CD1c-positive myeloid dendritic cell (primary cell): ENCODE data around the gene KLHDC10.
"Not testable (repeated sequence)": the region's sequence is repeated elsewhere in the genome, so short reads cannot be mapped to it uniquely, and the experiment has no call there.

Experiments used
- DNase-seq: peaks from one replicate; pipeline ENCODE4 v3.0.0-alpha.2; 2016; ENCODE audit errors: extremely low spot score

KLHDC10 gene, protein sequence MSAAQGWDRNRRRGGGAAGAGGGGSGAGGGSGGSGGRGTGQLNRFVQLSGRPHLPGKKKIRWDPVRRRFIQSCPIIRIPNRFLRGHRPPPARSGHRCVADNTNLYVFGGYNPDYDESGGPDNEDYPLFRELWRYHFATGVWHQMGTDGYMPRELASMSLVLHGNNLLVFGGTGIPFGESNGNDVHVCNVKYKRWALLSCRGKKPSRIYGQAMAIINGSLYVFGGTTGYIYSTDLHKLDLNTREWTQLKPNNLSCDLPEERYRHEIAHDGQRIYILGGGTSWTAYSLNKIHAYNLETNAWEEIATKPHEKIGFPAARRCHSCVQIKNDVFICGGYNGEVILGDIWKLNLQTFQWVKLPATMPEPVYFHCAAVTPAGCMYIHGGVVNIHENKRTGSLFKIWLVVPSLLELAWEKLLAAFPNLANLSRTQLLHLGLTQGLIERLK

DNA sequence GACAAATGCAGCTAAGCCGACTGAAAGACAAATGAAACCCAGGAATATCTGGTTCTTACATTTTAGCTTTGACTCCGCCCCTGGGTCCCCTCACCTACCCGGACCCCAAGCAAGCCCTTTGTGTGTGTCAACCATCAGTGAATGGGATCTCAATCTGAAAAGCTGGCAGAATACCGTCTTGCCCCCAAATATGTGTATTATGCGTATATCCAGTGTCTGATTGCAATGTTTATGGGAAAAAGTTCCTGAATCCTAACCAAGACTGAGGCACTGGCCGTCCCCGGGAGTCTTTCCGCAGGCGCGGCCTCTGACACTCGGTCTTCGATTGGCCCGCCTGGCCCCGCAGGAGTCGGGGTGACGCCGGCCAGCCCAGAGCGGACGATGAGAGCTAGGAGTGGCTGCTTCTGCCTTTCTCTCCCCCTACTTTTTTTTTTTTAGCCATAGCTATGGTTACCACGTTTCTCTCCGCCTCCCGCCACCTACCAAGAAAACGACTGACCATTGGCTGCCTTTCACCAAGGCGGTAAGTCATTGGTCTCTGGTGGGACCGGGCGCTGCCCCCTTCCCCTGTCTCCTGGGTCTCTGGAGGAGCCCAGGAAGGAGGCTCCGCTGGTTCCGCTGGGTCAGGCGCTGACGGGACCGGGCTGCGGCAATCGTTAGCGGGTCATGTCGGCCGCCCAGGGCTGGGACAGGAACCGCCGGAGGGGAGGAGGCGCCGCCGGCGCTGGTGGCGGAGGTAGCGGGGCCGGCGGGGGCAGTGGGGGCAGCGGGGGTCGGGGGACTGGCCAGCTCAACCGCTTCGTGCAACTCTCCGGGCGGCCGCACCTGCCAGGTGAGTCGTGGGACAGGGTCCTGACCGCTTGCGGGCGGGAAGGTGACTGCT lies at the start of gene KLHDC10:
KLHDC10 (plus strand) TSS at position 557 of the 883 bp plus-strand sequence; CDS start at position 667, 110 bp downstream.
- DNase-seq: peak; percentile 99

DNA sequence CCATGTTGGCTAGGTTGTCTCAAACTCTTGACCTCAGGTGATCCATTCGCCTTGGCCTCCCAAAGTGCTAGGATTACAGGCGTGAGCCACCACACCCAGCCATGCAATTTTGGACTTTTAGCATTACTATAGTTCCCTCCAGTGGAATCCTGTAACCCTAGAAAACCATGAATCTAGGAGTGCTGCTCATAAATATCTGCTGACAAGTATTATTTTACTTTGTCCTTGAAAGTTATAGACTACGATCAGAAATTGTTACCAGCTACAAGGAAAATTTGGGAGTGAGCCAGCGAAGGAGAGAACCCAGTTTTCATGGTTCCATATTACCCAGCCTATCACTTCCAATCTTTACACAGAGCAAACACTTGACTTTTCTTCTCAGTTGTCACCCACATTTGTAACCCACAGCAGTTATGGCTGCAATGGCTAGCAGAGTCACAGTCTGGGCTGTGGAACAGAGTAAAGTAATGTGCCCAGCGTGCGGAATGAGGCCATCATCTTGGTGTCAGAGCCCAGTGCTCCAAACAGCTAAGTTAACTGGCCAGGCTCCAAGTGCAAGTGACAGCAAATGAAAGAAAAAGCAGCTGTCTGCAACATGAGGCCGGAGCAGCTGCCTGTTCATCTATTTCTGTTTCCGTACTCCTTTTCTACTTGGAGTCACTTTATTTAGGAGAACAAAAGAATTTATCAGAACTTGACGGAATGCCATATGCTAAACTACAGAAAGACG lies 49.1 kb upstream of the KLHDC10 start:
- DNase-seq: no peak

DNA sequence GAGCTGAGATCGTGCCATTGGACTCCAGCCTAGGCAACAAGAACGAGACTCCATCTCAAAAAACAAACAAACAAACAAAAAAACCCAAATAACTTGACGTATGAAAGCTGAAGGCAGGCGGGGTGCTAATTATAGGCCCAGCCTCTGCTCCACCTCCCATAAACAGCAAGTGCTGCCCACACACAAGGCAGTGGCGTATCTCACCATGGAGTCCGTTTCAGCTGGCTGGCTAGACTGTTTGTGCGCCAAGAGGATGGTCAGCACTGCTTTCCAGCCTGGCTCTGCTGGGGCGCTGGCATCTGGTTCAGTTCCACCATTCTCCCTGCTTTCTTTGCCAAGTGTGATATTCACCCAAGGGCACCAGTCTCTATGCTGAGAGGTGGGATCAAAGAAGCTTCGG lies 48.2 kb upstream of the KLHDC10 start:
- DNase-seq: no peak

DNA sequence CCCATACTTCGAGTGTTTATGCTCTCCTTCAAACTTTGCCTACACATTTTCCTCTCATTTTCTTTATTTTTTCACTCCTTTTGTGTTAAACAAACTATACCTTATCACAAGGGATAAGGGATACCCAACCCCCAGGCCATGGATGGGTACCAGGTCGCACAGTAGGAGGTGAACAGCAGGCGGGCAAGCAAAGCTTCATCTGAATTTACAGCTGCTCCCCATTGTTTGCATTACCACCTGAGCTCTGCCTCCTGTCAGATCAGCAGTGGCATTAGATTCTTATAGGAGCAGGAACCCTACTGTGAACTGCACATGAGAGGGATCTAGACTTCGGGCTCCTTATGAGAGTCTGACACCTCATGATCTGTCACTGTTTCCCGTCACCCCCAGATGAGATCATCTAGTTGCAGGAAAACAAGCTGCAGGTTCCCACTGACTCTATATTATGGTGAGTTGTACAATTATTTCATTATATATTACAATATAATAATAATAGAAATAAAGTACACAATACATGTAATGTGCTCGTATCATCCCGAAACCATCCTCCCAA lies 47.6 kb upstream of the KLHDC10 start:
- no peak for DNase-seq

DNA sequence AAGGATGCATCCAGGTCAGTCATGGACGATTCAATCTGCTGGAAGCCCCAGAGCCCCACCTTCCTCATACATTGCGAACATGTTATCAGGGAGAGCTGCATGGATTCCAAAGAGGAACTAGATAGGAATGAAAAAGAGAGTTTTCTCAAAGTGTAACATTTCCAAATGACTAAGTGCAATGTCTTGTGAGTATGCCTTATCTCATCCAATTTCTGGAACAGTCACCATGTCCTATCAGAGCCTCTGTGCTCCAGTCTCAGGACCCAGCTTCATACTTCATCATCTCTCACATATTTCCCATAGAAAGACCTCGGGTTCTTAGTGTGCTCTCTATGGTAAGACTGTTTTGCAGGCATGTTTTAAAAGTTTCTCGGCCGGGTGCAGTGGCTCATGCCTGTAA lies 45.9 kb upstream of the KLHDC10 start:
- no peak for DNase-seq

DNA sequence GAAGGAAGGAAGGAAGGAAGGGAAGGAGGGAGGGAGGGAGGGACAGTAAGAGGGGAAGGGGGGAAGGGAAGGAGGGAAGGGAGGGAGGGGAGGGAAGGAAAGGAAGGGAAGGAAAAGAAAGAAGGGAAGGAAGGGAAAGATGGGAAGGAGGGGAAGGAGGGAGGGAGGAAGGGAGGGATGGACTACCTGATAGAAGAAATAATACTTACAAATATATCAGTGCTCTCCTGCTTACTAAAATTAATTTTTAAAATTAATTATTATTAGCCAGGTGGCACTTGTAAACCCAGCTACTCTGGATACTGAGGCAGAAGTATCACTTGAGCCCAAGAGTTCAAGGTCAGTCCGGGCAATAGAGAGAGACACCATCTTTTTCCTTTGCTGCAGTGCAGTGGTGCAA lies 37.6 kb upstream of the KLHDC10 start:
- no peak for DNase-seq

DNA sequence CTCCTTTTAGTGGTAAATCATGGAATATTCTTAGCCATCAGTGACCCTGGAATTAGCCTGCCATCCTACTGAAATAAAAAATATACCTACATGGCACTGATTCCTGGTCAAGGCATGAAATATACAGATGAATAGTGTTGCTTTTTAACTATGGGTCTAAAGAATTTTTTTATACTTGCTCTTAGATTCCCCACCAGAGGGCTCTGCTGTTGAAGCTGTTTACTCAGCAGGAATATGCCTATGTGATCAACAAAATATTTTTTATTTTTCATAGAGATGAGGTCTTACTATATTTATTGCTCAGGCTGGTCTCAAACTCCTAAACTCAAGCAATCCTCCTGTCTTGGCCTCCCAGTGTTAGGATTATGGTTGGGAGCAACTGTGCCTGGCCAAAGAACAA lies 32.6 kb upstream of the KLHDC10 start:
- no peak for DNase-seq

DNA sequence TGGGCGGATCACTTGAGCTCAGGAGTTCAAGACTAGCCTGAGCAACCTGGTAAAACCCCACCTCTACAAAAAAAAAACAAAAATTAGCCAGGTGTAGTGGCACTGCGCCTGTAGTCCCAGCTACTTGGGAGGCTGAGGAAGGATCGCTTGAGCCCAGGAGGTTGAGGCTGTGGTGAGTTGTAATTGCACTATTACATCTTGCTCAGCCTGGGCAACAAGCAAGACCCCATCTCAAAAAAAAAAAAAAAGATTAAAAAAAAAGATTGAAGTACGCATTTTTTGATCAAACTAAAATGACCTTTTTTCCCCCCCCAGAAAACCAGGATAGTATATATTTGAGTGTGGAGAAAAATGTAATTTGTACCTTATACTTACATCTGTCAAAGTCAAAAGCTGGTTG lies 29.8 kb upstream of the KLHDC10 start:
- no peak for DNase-seq

DNA sequence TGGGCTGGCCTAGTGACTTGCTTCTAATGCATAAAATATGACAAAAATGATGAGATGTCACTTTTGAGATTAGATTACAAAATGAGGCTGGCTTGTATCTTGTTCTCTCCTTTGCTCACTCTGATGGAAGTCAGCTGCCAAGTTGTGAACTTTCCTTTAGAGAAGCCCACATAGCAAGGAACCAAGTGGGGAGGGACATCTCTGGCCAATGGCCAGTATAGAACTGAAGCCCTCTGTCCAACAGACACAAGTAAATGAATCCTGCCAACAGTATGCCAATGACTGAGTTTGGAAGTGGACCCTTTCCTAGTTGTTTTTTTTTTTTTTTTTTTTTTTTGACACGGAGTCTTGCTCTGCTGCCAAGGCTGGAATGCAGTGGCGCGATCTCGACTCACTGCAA lies 22.5 kb upstream of the KLHDC10 start:
- DNase-seq: no peak

DNA sequence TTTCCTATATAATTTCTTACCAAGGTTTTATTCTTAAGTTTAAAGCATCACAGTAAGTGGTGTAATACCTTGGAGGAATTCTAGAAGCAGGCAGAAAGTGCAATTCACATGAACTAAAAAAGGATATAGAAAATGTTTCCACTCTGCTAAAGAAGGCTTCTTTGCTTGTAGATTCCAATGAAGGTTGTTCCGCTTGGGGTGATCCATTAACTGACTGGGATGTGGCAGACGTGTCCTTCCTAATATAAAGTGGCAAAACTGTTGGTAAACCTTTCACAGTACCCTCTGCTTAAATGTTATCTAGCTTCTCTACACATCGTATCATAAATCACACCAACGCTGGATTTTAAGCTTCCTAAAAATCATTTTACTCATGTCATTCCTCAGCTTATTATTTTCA lies 21.4 kb upstream of the KLHDC10 start:
- DNase-seq: no peak

DNA sequence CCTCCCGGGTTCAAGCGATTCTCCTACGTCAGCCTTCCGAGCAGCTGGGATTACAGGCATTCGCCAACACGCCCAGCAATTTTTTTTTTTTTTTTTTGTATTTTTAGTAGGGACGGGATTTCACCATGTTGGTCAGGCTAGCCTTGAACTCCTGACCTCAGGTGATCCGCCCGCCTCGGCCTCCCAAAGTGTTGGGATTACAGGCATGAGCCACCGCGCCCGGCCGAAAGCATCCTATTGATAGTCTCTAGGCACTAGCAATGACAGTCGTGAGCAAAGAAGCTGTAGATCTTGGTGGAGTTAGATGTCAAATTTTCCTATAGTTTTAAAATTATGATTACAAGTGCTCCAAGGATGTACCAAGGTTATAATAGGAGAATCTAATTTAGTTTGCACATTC lies 18.1 kb upstream of the KLHDC10 start:
- DNase-seq: not testable (repeated sequence)

DNA sequence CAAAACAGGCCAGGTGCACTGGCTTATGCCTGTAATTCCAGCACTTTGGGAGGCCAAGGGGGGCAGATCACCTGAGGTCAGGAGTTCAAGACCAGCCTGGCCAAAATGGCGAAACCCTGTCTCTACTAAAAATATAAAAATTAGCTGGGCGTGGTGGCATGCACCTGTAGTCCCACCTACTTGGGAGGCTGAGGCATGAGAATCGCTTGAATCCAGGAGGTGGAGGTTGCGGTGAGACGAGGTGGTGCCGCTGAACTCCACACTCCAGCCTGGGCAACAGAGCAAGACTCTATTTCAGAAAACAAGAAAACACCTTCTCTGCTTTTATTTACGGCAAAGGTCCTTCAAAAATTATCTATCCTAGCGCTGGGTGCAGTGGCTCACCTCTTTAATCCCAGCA lies 15.1 kb upstream of the KLHDC10 start:
- not testable (repeated sequence) for DNase-seq

DNA sequence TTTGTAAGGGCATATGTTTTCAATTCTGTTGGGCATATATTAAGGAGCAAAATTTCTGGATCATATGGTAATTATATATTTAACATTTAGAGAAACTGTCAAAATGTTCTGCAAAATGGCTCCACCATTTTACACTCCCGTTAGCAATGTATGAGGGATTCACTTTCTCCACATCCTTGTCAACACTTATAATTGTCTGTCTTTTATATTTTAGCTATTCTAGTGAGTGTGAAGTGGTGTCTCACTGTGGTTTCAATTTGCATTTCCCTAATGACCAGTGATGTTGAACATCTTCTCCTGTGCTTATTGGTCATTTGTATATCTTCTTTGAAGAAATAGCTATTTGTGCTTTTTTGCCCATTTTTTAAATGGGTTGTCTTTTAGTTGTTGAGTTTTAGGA lies 8.1 kb upstream of the KLHDC10 start:
- no peak for DNase-seq

DNA sequence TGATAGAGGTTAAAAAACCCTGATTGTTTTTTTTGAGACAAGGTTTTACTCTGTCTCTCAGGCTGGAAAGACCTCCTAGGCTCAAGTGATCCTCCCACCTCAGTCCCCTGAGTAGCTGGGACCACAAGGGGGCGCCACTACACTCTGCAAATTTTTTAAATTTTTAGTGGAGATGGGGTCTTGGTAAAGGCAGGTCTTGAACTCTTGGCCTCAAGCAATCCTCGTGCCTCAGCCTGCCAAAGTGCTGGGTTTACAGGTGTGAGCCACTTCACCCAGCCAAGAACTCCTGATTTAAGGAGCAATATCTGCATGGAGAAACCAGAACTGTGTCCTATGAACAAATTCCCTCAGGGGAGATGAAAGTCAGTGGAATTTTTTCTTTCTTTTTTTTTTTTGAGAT lies 7.3 kb upstream of the KLHDC10 start:
- peak; percentile 78 for DNase-seq

DNA sequence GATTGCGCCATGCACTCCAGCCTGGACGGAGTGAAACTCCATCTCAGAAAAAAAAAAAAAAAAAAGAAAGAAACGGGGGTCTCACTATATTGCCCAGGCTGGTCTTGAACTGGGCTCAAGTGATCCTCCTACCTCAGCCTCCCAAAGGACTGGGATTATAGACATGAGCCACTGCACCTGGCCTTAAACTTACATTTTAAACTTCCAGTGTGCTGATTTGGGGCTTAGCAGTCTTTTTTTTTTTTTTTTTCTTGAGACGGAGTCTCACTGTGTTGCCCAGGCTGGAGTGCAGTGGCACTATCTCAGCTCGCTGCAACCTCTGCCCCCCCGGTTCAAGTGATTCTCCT lies 5.8 kb upstream of the KLHDC10 start:
- not testable (repeated sequence) for DNase-seq

DNA sequence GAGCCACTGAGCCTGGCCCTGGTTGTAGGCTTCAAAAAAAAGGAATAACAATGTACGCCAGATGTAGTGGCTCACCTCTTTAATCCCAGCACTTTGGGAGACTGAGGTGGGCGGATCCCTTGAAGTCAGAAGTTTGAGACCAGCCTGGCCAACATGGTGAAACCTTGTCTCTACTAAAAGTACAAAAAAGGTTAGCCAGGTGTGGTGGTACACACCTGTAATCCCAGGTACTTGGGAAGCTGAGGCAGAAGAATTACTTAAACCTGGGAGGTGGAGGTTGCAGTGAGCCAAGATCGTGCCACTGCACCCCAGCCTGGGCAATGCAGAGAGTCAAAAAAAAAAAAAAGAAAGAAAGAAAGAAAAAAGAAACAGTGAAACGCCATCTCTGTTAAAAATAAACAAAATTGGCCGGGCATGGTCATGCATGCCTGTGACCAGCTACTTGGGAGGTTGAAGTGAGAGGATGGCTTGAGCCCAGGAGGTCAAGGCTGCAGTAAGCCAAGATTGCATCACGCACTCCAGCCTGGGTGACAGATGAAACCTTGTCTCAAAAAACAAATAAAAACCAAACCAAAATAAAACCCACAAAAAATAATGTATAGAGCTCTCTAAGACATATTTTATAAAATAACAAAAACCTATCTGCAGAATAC lies 4.7 kb upstream of the KLHDC10 start:
- no peak for DNase-seq

DNA sequence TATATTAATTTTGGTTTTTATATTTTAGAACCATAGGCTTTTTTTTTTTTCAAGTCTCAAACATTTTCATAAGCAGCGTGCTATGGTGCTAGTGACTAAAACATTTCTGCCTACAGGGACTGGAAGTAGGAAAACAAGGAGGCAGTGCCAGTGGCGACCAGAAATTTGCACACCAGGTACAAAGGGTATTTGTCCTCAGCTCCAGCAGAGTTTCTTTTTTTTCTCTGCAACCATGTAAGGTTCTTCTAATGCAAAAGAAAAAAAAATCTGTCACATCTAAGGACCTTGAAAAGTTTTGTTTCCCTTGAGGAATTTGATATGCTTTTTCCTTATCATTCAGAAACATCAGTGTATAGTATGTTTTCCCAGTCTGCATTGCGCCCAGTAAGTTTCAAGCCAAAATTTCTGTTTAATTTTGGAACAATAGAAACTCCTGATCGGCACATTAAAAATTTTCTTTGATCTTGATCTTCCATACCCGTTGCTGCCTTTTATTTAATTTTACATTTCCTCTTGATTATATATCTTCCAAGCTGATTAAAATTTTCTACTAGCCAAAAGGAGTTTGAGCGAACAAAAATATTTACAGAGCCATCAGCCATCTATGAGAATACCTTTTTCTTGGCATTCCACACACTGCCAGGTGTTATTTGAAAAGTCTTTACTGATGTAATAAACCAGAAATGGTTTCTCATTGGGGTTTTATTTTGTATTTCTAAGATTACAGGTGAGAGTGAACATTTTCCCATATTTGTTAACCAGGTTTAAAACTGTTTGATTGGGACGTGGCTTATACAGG lies 956 bp upstream of the KLHDC10 start:
- no peak for DNase-seq

DNA sequence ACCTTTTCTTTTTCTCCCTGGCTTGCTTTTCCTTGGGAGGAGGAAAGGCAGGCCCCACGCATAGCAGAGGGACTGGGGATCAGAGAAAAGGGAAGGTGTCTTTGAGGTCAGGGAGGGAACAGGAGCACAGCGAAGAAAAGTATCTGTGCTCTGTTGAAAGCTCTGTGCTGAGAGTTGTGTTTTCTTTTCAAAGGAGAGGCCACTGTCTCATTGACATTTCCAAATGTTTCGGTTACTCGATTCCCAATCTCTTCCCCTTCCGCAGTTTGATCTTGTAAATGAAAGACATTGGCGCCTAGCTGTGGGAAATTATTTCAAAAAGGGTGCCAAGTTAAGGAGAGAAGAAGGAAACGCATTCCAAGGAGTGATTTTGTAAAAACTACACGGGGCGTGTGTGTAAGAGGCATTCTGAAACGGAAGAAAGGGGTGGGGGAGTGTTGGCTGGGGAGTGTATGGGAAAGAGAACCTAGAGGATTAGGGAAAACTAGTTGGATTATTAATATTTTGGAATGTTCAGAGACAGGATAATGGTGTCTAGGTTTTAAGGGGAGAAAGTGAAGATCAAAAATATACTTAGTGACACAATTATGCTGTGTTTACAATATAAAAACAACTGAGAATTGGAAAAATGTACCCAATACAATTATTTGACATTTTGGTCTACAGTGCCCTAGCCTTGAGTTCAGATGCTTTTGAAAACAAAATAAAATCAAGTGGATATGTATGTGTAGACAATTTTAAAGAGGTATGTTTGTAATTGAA lies 708 bp downstream of the KLHDC10 start:
- DNase-seq: peak; percentile 36

DNA sequence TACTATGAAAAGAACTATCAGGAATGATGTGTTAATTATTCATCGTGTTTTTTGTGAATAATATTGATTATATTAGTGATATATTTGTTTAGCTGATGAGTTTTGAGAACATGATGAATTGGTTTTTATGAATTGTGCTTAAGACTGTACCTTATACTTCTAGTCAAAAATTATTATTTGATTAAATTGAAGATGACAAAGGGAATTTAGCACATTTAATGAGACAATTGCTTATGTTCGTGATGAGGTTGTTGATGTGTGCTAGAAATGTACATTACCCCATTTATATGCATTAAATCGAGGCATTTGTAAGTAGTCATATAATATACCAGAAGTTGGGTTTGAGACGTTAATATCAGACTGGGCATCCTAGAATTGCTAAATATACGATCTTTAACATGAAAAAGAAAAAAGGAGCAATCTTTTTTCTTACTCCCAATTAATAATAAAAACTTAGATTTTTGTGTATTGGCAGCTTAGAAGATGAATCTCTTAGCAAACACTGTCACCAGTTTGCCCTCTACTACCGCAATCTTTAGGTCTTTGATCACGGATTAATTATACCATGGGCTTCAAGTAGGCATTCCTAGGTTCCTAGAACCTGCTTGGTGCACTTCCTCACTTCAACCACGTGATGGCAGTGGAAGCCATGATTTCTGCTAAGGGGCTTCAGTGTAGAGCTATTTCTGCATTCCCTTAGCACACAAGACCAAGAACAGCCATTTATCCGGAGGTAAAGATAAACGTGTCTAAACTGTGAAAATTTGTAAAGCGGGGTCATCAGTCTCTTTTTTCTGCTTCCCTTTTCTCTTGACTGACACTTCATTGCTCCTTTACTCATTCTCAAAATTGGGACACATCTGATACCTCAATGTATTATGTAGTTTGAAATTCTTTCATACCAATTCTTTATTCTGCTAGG lies 1.6 kb downstream of the KLHDC10 start:
- DNase-seq: peak; percentile 84
